NCI-H146 treated with DMSO at 0.1 percent for 48 hours (cell line): ENCODE data around the gene MAGEA6.
"Not testable (repeated sequence)": the region's sequence is repeated elsewhere in the genome, so short reads cannot be mapped to it uniquely, and the experiment has no call there.

Source experiments
- DNase-seq: peaks from one replicate; lab custom pipeline; 2025; ENCODE audit not compliant: unreplicated experiment; lab: John Stamatoyannopoulos, UW

The MAGEA6 gene, protein sequence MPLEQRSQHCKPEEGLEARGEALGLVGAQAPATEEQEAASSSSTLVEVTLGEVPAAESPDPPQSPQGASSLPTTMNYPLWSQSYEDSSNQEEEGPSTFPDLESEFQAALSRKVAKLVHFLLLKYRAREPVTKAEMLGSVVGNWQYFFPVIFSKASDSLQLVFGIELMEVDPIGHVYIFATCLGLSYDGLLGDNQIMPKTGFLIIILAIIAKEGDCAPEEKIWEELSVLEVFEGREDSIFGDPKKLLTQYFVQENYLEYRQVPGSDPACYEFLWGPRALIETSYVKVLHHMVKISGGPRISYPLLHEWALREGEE

GRCh38 chrX:152769549-152770289 lies at the start of gene MAGEA6:
MAGEA6 (minus strand) TSS chrX:152769689; CDS start chrX:152767650, 2,039 bp downstream.
- DNase-seq = not testable (repeated sequence)

DNA sequence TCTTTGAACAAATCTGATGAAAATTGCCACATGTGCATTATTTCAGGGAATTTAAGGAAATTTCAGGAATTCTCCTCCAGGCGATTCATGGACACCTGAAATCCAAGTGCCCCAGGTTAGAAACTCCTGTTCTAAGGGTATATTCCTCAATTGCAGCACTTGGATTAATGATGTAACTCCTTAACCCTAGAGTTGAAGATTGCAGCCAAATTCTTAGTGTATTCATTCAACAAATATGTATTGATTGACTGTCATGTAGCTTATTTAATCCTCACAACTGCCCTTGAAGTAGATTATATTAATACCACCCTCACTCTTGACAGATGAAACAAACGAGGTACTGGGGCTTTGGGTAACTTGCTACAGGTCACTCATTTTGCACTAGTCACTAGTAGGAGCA lies 49.8 kb upstream of the MAGEA6 start:
- no peak for DNase-seq

GRCh38 chrX:152818356-152818755 lies 48.9 kb upstream of the MAGEA6 start:
- DNase-seq = no peak

GRCh38 chrX:152817078-152817764 lies 47.7 kb upstream of the MAGEA6 start:
- DNase-seq = no peak

DNA sequence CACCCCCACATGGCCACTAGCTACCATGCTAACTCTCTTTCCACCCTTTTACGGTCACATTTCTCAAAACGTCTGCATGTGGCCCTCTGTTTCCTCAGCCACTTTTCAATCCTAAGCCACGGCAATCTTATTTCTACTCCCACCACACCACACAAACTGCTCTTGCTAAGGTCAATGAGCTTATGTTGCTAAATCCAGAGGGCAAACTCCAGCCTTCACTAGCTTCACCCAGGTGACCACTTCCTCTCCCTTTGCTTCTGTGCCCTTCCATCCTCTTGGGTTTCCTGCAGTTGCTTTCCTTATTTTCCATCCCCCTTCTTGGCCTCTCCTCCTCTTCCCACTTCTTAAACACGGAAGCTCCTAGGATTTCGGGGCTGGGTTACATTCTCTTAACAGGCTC lies 44.6 kb upstream of the MAGEA6 start:
- DNase-seq = no peak

GRCh38 chrX:152813206-152813605 lies 43.7 kb upstream of the MAGEA6 start:
- DNase-seq = no peak

DNA sequence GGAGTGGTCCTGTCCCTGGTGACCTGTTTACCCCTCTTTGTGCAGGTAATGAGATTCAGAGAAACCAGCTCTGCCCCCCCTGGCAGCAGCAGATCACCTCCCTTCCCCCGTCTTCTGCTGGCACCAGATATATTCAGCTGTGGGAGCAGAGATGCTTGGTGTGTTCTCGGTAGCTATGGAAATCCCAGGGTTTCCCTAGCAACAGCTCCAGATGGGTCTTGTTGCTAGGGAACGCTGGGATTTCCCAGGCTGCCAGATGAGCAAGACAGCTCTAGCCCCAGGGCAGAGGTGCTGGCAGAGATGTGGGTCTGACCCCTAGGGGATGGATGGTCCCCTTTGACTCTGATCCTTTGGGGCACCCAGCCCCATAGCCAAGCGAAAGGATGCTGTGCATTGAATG lies 40.9 kb upstream of the MAGEA6 start:
- no peak for DNase-seq

DNA sequence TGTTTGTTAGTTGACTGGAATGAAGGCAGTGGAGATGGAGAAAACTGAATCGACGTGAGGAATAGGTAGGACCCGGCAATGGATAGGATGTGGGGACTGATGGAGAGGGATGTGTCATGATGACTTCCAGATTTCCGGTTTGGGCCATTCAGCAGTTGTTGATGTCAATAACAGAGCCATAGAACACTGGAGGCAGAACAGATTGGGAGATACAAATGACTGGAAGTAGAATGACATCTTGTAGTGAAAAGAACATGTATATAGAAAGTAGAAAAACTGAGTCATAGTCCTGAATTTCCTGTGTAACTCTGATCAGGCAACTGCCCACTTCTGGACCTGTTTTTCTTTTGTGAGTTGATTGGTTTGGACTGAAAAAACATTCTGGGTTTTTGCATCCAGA lies 36.5 kb upstream of the MAGEA6 start:
- DNase-seq = no peak

GRCh38 chrX:152798945-152799344 lies 29.5 kb upstream of the MAGEA6 start:
- DNase-seq = no peak

GRCh38 chrX:152787062-152787461 lies 17.6 kb upstream of the MAGEA6 start:
- not testable (repeated sequence) for DNase-seq

DNA sequence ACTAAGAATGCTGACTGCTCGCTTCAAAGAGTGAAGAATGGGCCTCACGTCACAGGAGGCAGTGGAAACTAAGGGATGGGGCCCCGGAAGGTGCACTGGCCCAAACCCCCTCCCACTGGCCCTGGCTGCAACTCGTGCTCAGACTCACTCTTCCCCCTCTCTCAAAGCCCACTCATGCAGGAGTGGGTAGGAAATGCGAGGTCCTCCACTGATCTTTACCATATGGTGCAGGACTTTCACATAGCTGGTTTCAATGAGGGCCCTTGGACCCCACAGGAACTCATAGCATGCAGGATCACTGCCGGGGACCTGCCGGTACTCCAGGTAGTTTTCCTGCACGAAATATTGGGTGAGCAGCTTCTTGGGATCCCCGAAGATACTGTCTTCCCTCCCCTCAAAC lies 2.9 kb downstream of the MAGEA6 start:
- DNase-seq = not testable (repeated sequence)

DNA sequence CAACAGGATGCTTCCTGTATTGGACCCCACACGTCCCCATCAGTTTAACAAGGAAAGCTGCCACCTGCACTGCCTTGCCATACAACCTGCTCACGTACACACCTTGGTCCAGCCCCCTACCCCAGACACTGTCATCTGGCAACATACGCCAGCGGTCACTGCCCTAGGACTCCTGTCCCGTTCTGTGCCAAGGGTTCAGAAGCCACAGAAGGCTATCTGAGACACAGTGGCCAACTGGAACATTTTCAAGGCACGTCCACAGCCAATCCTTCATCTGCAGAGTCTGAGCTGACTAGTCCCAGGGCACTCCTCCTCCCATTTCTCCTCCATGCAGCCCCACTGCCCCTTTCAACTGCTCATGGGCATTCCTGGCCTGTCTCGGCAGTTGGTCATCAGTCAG lies 7.9 kb downstream of the MAGEA6 start:
- DNase-seq = not testable (repeated sequence)

DNA sequence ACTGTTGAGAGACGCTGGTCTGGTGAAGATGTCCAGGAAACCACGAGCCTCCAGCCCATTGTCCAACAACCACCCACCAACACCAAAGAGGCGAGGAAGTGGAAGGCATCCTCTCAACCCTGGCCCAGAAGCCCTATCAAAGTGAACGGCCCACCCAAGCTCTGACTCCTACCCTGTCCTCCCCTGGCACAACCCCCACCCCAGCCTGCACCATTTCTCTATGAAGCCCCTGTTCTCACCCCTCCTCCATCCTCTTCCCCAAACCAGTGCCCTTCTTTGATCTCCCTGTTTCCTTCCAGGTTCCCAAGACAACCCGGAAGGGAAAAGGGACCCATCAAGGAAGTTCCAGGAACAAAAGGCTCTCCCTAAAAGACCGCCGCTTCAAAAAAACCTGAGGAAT lies 9.9 kb downstream of the MAGEA6 start:
- not testable (repeated sequence) for DNase-seq

DNA sequence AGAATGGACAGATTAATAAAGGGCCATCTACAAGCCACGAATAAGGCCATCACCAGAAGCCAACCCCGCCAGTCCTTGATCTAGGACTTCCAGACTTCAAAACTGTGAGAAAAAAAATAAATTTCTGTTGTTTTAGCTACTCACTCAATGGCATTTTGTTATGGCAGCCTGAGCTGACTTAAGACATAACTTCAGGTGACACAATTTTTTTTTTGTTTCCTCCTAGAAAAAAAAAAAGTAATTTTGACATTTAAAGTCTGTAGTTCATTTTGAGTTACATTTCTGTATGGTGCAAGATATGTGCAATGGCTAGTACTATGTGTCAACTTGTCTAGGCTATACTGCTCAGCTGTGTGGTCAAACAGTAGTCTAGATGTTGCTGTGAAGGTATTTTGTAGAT lies 10.6 kb downstream of the MAGEA6 start, which contains the start of gene CSAG3:
TSS of gene CSAG3 (plus strand) at position 301 of the 400 bp plus-strand sequence.
- DNase-seq = not testable (repeated sequence)

- not testable (repeated sequence) for DNase-seq
Measured at GRCh38 chrX:152754871-152755270, 14.6 kb downstream of the MAGEA6 start.

GRCh38 chrX:152753686-152754650 lies 15.5 kb downstream of the MAGEA6 start, which contains the start of gene MAGEA2:
MAGEA2 (minus strand) TSS chrX:152753842; CDS start chrX:152751363, 2,479 bp downstream.
- DNase-seq = not testable (repeated sequence)

- no peak for DNase-seq
Measured at GRCh38 chrX:152738560-152738959, 30.9 kb downstream of the MAGEA6 start.

DNA sequence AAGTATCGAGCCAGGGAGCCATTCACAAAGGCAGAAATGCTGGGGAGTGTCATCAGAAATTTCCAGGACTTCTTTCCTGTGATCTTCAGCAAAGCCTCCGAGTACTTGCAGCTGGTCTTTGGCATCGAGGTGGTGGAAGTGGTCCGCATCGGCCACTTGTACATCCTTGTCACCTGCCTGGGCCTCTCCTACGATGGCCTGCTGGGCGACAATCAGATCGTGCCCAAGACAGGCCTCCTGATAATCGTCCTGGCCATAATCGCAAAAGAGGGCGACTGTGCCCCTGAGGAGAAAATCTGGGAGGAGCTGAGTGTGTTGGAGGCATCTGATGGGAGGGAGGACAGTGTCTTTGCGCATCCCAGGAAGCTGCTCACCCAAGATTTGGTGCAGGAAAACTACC lies 33.0 kb downstream of the MAGEA6 start:
- DNase-seq = not testable (repeated sequence)

- DNase-seq = no peak
Measured at GRCh38 chrX:152735860-152736511, 33.5 kb downstream of the MAGEA6 start.

DNA sequence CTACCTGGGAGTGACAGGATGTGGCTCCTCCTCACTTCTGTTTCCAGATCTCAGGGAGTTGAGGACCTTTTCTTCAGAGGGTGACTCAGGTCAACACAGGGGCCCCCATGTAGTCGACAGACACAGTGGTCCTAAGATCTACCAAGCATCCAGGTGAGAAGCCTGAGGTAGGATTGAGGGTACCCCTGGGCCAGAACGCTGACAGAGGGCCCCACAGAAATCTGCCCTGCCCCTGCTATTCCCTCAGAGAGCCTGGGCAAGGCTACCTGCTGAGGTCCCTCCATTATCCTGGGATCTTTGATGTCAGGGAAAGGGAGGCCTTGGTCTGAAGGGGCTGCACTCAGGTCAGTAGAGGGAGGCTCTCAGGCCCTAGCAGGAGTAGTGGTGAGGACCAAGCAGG lies 34.4 kb downstream of the MAGEA6 start:
- no peak for DNase-seq
